GM08714 (cell line): ENCODE data around the gene DLGAP1.

Source experiments
- H3K4me3 ChIP-seq: fragments of 200-500 bp; sonication (Bioruptor generic); 2 replicates; pipeline ENCODE4 v1.5.1; 2014; ENCODE audit warnings: mild to moderate bottlenecking, low read length, inconsistent platforms
- ZNF274 ChIP-seq: IDR thresholded peaks from 2 replicates; pipeline ENCODE4 v1.6.1; 2012; ENCODE audit warnings: mild to moderate bottlenecking, low read depth, low read length

DLGAP1 gene

DNA sequence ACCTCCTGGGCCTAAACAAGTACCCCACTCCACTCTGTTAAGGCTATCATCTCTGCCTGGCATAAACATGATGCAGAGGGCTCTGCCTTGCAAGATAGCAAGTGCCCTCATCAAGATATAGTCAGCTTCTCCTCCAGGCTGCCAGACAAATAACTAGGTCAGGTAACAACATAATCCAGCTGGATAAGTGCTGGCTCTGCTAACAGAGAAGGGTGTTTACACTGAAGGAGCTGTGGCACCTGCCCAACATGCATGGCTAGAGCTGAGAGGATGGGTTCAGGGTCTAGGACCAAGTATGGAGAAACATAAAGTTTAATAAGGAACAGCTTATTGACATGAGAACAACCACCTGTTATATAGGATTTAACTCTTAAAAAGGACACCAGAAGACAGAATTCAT lies 42.8 kb downstream of the DLGAP1 start:
- TF ChIP-seq ZNF274, result no peak
- H3K4me3 ChIP-seq, result no peak overlapping the region

DNA sequence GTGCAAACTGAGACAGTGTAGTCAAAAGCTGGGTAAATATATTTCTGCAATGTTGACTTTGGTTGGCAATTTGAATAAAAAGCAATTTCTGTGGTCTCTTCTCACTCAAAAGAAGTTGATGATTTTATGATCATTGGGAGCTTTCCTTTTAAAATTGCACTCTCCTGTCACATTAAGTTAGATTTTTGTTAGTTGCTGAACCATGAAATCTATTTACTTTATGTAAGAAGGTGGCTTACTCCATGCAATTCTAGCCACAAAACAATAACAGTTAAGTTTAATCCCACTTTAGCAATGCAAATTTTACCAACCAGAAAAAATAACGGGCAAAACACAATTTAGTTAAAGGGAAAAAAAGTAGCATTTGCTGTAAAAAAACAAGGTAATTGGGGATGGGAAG lies 48.3 kb downstream of the DLGAP1 start:
- H3K4me3 ChIP-seq, result no peak overlapping the region
- no peak for TF ChIP-seq ZNF274

DNA sequence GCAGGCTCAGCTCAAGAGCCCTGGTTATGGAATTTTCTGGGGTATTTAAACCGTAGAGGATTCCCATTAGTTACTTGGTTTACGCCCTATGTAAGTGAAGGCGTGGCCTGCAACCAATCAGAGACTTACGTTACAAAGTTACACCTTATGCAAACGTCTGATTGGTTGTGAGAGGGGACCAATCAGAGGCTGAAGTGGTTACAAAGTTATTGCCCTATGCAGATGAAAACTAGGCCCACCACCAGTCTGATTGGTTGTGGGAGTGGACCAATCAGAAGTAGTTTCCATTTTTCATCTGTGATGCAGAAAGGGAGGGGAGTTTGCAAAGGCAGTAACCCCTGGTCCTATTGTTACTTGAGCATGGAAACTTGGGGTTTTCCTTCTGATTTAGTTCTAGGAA lies 49.1 kb downstream of the DLGAP1 start:
- no peak for TF ChIP-seq ZNF274
- no peak overlapping the region for H3K4me3 ChIP-seq

DNA sequence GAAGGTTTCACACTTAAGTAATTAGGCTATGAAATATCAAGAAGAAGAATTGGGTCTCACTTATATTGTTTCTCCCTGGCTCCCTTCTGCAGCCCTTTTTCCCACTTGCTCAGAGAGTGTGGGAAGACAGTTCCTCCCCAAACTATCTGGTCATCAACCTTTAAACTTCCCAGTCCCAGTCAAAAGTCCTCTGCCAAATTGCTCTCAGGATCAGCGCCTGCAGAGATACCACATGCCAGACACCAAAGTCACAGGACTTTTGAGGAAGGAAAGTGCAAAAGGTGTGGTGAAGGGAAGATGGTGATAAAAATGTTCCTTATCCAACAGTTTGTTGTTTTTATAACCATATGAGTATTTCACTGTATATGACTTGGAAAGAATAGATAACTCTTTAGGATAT lies 51.3 kb downstream of the DLGAP1 start:
- TF ChIP-seq ZNF274, result no peak

DNA sequence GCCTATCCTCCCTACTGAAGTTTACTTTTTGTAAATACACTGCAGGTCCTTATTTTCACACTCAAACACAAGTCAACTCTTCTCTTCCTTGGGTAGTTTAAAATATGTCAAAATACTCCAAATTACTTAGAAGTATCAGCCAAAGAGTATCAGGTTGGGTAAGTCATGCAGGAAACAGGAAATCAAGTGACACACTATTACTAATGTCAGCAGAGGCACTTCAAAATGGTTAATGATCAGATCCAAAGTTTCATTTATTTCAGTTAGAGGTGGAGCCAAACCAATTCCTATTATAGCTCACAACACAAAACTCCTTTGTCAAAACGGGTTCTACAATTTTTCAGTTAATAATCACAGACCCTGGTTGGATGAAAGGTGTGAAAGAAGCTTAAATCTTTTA lies 54.2 kb downstream of the DLGAP1 start:
- no peak for TF ChIP-seq ZNF274
- H3K4me3 ChIP-seq, result no peak overlapping the region

More for the DNA sequence above, 51.3 kb downstream of the DLGAP1 start:
- no peak overlapping the region for H3K4me3 ChIP-seq

DNA sequence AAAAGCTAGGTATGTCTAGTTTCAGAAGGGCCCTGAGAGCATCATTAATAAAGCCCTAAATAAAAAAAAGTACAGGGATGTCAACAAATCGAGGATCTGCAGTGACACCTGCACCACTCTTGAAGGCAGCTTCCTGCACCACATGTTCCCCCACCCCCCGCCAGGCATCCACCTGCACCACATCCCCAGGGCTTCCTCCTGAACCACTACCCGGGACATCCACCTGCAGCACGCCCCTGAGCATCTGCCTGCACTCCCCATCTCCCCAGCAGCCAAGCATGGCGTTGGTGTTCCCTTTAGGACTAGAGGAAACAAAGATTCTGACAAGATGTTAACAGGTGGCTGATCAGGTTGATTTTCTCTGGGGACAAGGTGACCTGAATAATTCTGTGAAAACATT lies 55.2 kb downstream of the DLGAP1 start:
- no peak for TF ChIP-seq ZNF274
- H3K4me3 ChIP-seq, result no peak overlapping the region

DNA sequence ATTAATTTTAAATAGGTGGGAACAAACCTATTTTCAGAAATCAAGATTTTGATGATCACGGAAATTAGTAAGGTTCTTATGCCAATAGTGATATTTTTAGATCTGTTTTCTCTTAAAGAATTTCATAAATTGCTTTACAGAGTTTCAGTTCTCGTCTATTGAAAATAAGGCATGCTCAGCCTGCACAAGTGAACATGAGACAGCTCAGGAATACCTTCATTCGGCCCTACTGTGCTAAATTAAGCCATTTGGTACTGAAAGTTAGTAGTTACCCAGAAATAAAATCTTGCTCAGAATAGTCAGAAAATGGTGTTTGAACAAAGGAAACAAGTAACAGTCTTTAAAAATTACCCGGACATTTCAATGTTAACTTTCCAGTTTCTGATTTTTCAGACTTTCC lies 60.4 kb downstream of the DLGAP1 start:
- TF ChIP-seq ZNF274, result no peak
- H3K4me3 ChIP-seq, result no peak overlapping the region; the same call in 1 of the 2 replicates

DNA sequence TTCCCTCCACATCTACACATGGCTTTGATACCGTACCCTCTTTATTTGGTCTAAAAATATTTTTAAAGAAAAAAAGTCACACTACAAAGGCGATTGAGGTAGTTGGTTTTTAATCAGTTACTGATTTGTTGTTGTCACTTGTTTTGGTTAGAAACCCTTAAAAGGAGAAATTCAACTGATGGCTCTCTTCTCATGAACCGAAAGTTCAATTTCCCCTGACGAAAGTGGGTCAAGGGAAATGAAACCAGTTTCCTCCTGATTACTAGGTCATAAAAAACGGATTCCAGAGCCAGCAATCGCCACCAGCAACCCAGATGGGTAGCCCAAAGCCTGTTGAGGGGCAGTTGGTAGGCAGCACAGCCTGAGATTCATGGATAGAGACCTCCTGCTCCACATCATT lies 63.2 kb downstream of the DLGAP1 start:
- H3K4me3 ChIP-seq, result no peak overlapping the region
- TF ChIP-seq ZNF274, result no peak

DNA sequence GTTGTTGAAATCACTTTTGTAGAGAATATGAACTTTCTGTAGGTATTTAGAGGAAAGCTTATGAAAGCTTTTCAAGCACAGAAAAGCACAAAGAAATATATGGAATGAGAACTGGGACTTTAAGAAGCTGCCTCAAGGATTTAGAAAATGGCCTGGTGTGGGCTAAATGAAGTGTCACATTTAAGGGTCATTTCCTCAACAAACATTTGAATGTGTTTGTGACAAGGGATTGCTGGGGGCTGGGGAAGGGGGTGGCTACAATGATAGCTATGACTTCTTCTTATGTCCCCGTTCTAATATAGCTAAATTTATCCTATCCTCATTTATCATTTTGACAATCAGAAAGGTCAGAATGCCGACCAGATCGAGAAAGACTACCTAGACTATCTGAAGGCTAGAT lies 69.2 kb downstream of the DLGAP1 start:
- no peak for TF ChIP-seq ZNF274
- no peak overlapping the region for H3K4me3 ChIP-seq

DNA sequence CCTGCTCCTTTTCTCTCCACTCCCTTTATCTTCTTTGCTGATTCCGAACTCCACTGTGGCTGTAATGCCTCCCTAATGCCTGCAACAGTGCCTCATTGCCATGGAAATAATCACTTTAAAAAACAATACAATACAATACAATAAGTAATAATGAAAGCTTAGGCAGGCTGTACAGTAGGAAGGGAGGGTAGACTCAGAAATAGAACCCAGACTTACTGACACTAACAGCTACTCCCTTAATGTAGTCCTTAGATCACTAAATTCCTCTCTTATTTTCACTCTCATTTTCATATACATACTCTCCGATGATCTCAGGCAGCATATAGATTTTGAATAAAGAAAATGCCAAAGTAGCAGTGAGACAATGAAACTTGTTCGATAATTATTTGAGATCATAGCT lies 70.2 kb downstream of the DLGAP1 start:
- no peak overlapping the region for H3K4me3 ChIP-seq
- TF ChIP-seq ZNF274, result no peak

DNA sequence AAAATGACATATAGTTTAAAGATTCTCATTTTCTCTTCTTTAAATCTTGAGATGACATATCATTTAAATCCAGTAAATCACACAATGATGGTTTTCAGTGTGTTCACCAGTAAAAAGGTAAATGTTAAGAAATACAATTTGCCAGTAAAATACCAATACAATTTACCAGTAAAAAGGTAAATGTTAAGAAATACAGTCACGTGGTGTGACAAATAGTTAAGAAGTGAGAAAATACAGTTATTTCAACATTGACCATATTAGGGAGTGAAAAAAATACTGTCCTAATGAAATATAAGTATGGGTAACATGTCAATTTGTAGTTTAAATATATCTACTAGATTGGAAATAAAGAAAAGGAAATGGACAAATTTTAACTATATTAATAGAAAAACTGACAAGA lies 80.5 kb downstream of the DLGAP1 start:
- H3K4me3 ChIP-seq, result no peak overlapping the region
- no peak for TF ChIP-seq ZNF274

DNA sequence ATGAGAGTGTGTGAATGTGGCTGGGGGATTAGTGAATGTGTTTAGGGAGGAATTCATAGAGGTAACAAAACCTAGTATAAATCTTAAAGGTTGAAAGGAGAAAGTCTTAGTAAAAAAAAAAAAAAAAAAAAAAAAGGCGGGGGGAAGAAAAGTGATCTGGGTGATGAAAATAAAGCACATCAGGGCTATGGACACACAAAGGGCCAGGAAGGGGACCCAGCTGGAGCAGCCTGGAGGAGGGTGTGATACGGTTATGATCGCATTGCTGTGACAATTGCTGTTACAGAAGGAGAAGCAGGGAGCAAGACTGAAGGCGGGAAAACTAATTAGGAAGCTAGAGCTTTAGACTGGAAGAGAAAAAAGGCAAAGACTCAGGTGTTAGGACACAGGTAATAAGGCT lies 85.4 kb downstream of the DLGAP1 start:
- no peak for TF ChIP-seq ZNF274
- no peak overlapping the region for H3K4me3 ChIP-seq

DNA sequence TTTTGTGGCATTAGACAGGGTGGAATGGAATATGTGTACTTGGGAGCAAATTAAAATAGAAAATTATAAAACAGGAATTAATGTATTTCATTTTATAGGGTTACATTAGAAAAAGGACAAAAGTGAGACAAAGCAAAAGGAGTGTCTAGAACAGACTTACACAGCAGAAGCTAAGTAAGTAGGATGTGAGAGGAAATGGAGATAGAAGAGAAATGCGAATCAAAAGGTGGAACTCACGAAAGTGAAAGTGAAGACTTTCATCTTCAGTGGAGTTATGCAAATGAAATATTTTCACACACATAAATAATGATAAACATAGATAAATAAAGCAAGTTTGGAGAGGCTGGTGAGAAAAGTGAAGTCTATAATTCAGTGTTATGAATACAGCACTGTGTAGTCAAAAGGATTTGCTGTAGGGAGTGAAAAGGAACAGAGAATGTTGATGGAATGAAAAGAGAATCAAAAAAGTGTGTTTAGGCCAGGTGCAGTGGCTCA lies 94.8 kb downstream of the DLGAP1 start:
- no peak overlapping the region for H3K4me3 ChIP-seq
- TF ChIP-seq ZNF274, result no peak

DNA sequence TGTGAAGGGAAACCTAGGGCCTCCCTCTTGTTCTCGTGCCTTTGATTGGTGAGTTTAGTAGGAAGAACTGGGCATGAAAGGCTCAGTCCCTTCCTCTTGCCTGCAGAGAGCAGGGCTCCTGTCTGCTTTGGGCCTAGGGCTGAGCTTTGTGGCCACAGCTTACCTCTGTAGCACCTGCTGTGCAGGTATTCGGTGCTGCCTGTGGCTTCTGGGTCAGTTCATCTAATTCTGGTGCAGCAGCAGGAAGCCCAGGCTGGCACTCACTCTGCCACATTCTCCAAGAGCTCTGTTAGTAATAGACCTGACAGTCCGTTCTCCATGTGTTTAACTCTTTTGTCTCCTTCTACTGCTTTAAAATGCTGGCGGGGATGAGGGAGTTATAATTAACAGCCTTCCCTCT lies 96.5 kb downstream of the DLGAP1 start:
- no peak for TF ChIP-seq ZNF274

DNA sequence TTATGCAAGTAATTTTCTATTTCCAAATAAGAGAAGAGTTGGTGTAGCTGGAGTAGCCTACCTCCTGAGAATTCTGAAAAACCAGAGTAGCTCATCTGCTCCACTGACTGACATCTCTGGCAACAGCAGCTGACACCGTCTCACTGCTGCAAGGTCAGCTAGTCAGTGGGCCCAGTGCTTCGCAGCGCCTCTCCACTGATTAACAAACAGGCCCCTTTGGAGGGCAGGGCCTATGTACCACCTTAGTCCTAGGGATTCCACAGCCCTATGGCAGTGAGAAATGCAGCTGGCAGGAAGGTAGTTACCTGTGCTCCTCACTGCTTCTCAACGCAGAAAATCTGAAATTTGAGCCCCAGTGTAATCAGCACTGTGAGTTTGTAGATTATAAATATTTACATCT lies 97.5 kb downstream of the DLGAP1 start:
- TF ChIP-seq ZNF274, result no peak
- no peak overlapping the region for H3K4me3 ChIP-seq

More for the DNA sequence above, 96.5 kb downstream of the DLGAP1 start:
- H3K4me3 ChIP-seq, result no peak overlapping the region

DNA sequence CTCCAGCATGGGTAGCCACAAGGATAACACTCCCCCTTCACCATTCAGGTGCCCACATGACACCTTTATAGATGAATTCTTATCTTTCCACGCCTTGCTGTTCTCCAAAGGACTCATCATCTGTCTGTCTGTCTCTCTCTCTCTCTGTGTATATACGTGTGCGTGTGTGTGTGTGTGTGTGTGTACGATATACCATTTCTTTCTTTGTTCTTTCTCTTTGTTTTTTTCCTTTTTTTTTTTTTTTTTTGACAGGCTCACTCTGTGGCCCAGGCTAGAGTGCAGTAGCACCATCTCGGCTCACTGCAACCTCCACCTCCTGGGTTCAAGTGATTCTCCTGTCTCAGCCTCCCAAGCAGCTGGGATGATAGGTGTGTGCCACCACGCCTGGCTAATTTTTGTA lies 98.2 kb downstream of the DLGAP1 start:
- no peak overlapping the region for H3K4me3 ChIP-seq

More for the DNA sequence above, 98.2 kb downstream of the DLGAP1 start:
- no peak for TF ChIP-seq ZNF274
